WTC11 (cell line): ENCODE measurements around the gene KRTAP22-2. TPM values are rescaled to one million over a fixed set of nuclear protein-coding genes. Genes with fewer than 3 reads are reported as not detected.

Source experiments
- ATAC-seq: fragments of 200-7000 bp; cut with Tn5 transposase; 2 replicates; pipeline ENCODE4 v1.10.0; 2021; ENCODE audit warnings: mild to moderate bottlenecking, moderate library complexity
- CTCF ChIA-PET: fragments of 300-600 bp; sonication (Branson Sonifier 250); formaldehyde crosslinking; loops from one replicate; lab custom pipeline; 2021; ENCODE audit warnings: antibody characterized with exemption; lab: Charles Lee
- POLR2A ChIA-PET: fragments of 350-600 bp; sonication (Branson Sonifier 250); formaldehyde crosslinking; loops from one replicate; lab custom pipeline; 2021; ENCODE audit warnings: antibody characterized with exemption; lab: Charles Lee
- DNase-seq: peaks from one replicate; pipeline ENCODE4 v3.0.0; 2021; ENCODE audit warnings: low spot score
- H3K27ac Mint-ChIP-seq: 2 replicates; pipeline ENCODE4 v1.8.0; 2021; ENCODE audit warnings: mixed read lengths
- H3K27me3 Mint-ChIP-seq: 2 replicates; pipeline ENCODE4 v1.8.0; 2021; ENCODE audit warnings: low read depth, mild to moderate bottlenecking, moderate library complexity, mixed read lengths
- H3K36me3 Mint-ChIP-seq: 2 replicates; pipeline ENCODE4 v1.8.0; 2021; ENCODE audit warnings: mixed read lengths
- H3K4me1 Mint-ChIP-seq: 2 replicates; pipeline ENCODE4 v1.8.0; 2022; ENCODE audit warnings: mixed read lengths
- H3K4me3 Mint-ChIP-seq: 2 replicates; pipeline ENCODE4 v1.8.0; 2021; ENCODE audit warnings: mild to moderate bottlenecking, moderate library complexity, mixed read lengths
- H3K9me3 Mint-ChIP-seq: 2 replicates; pipeline ENCODE4 v1.8.0; 2021; ENCODE audit warnings: mixed read lengths
- AR ChIP-seq: fragments of 250-450 bp; sonication (Bioruptor Pico); IDR thresholded peaks from 2 replicates; pipeline ENCODE4 v1.9.0; 2021; ENCODE audit warnings: mild to moderate bottlenecking
- ARID4B ChIP-seq: sonication (generic); formaldehyde crosslinking; IDR thresholded peaks from 2 replicates; pipeline ENCODE4 v1.8.0; 2023; ENCODE audit warnings: missing genetic modification reagents, mild to moderate bottlenecking, borderline replicate concordance
- CREM ChIP-seq: sonication (generic); formaldehyde crosslinking; IDR thresholded peaks from 2 replicates; pipeline ENCODE4 v1.8.1; 2022; ENCODE audit warnings: mild to moderate bottlenecking, missing genetic modification reagents, moderate library complexity
- E2F4 ChIP-seq: sonication (generic); formaldehyde crosslinking; IDR thresholded peaks from 2 replicates; pipeline ENCODE4 v1.8.1; 2022; ENCODE audit warnings: low read depth, mild to moderate bottlenecking, moderate library complexity, missing genetic modification reagents, borderline replicate concordance
- E2F5 ChIP-seq: sonication (generic); formaldehyde crosslinking; IDR thresholded peaks from 2 replicates; pipeline ENCODE4 v1.8.1; 2022; ENCODE audit warnings: mild to moderate bottlenecking, moderate library complexity, missing genetic modification reagents
- FOXJ3 ChIP-seq: sonication (generic); formaldehyde crosslinking; IDR thresholded peaks from 2 replicates; pipeline ENCODE4 v1.9.0; 2021; ENCODE audit warnings: missing genetic modification reagents, mild to moderate bottlenecking, borderline replicate concordance
- FOXP1 ChIP-seq: sonication (generic); formaldehyde crosslinking; IDR thresholded peaks from 2 replicates; pipeline ENCODE4 v1.8.0; 2022; ENCODE audit warnings: missing genetic modification reagents, mild to moderate bottlenecking, moderate library complexity, borderline replicate concordance
- GTF2I ChIP-seq: fragments of 250-450 bp; sonication (Bioruptor Pico); conservative IDR thresholded peaks from 2 replicates; pipeline ENCODE4 v1.4.0; 2021; ENCODE audit warnings: mild to moderate bottlenecking
- MYBL2 ChIP-seq: sonication (generic); formaldehyde crosslinking; IDR thresholded peaks from 2 replicates; pipeline ENCODE4 v1.8.1; 2023; ENCODE audit warnings: mild to moderate bottlenecking, moderate library complexity, missing genetic modification reagents
- NFATC4 ChIP-seq: fragments of 250-450 bp; sonication (Bioruptor Pico); IDR thresholded peaks from 2 replicates; pipeline ENCODE4 v1.9.0; 2021; ENCODE audit warnings: mild to moderate bottlenecking
- NFYB ChIP-seq: sonication (generic); formaldehyde crosslinking; conservative IDR thresholded peaks from 2 replicates; pipeline ENCODE4 v1.8.0; 2022; ENCODE audit warnings: low read depth, missing genetic modification reagents
- SMAD4 ChIP-seq: sonication (generic); formaldehyde crosslinking; IDR thresholded peaks from 2 replicates; pipeline ENCODE4 v1.8.0; 2022; ENCODE audit warnings: mild to moderate bottlenecking, missing genetic modification reagents
- TEAD4 ChIP-seq: sonication (generic); formaldehyde crosslinking; IDR thresholded peaks from 2 replicates; pipeline ENCODE4 v1.8.0; 2022; ENCODE audit warnings: mild to moderate bottlenecking, missing genetic modification reagents
- ZBTB21 ChIP-seq: sonication (generic); formaldehyde crosslinking; IDR thresholded peaks from 2 replicates; pipeline ENCODE4 v1.8.1; 2023; ENCODE audit warnings: mild to moderate bottlenecking, missing genetic modification reagents, borderline replicate concordance
- ZNF423 ChIP-seq: fragments of 250-450 bp; sonication (Bioruptor Pico); IDR thresholded peaks from 2 replicates; pipeline ENCODE4 v2.1.2; 2022; ENCODE audit warnings: mild to moderate bottlenecking, moderate library complexity
- total RNA-seq: library from RNA; stranded (reverse); gene quantifications from 3 replicates; pipeline ENCODE4 v1.2.3, GENCODE V29; 2021
- TF ChIP-seq, protein P1 (sequence below): sonication (generic); formaldehyde crosslinking; IDR thresholded peaks from 2 replicates; pipeline ENCODE4 v1.8.0; 2022; ENCODE audit warnings: mild to moderate bottlenecking, missing genetic modification reagents
- TF ChIP-seq, protein P2 (sequence below): sonication (generic); formaldehyde crosslinking; IDR thresholded peaks from 2 replicates; pipeline ENCODE4 v1.8.1; 2023; ENCODE audit warnings: mild to moderate bottlenecking, missing genetic modification reagents, moderate library complexity
- TF ChIP-seq, protein P3 (sequence below): sonication (generic); formaldehyde crosslinking; IDR thresholded peaks from 2 replicates; pipeline ENCODE4 v1.8.0; 2023; ENCODE audit warnings: mild to moderate bottlenecking, missing genetic modification reagents
- TF ChIP-seq, protein P4 (sequence below): sonication (generic); formaldehyde crosslinking; conservative IDR thresholded peaks from 2 replicates; pipeline ENCODE4 v1.8.1; 2022; ENCODE audit warnings: mild to moderate bottlenecking, missing genetic modification reagents

KRTAP22-2 gene
- total RNA-seq, 1 experiment from 2014 or later: not detected

GRCh38 chr21:30598802-30599201, 8.6 kb upstream of the KRTAP22-2 start, which contains the start of gene KRTAP6-2:
KRTAP6-2 (minus strand) TSS chr21:30598902; CDS start chr21:30598874, 28 bp downstream.
- no peak for TF ChIP-seq CREM (CRISPR knock-in tag)
- no peak for TF ChIP-seq FOXP1 (CRISPR knock-in tag)
- TF ChIP-seq, protein P1, sequence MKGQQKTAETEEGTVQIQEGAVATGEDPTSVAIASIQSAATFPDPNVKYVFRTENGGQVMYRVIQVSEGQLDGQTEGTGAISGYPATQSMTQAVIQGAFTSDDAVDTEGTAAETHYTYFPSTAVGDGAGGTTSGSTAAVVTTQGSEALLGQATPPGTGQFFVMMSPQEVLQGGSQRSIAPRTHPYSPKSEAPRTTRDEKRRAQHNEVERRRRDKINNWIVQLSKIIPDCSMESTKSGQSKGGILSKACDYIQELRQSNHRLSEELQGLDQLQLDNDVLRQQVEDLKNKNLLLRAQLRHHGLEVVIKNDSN: no peak
- TF ChIP-seq MYBL2 (CRISPR knock-in tag): no peak
- no peak for TF ChIP-seq E2F5 (CRISPR knock-in tag)
- TF ChIP-seq ZBTB21: no peak
- no peak for TF ChIP-seq ZNF423 (CRISPR knock-in tag)
- TF ChIP-seq FOXJ3: no peak
- no peak for TF ChIP-seq GTF2I (CRISPR knock-in tag)
- no peaks in the 10 kb centered on the region for H3K4me1 Mint-ChIP-seq
- no peak within 1 kb of the TSS for H3K27ac Mint-ChIP-seq
- no peaks in the 10 kb centered on the region for H3K9me3 Mint-ChIP-seq
- H3K4me3 Mint-ChIP-seq: no peak within 1 kb of the TSS
- no peaks in the 10 kb centered on the region for H3K36me3 Mint-ChIP-seq
- no peak for DNase-seq
- no peak for ATAC-seq
- no peaks in the 10 kb centered on the region for H3K27me3 Mint-ChIP-seq
- CTCF ChIA-PET: no interaction called here
- POLR2A ChIA-PET: no interaction called here

GRCh38 chr21:30592140-30592539, 1.9 kb upstream of the KRTAP22-2 start, which contains the start of gene KRTAP6-3:
KRTAP6-3 (plus strand) TSS chr21:30592440; CDS start chr21:30592446, 6 bp downstream.
- CTCF ChIA-PET: no interaction called here
- POLR2A ChIA-PET: no interaction called here
- Mint-ChIP-seq H3K4me3 (no peak within 1 kb of the TSS), H3K27me3 (no peaks in the 10 kb centered on the region), H3K9me3 (no peaks in the 10 kb centered on the region), H3K36me3 (no peaks in the 10 kb centered on the region), H3K4me1 (no peaks in the 10 kb centered on the region), H3K27ac (no peak within 1 kb of the TSS)
- no peak for ATAC-seq
- TF ChIP-seq TEAD4 (CRISPR knock-in tag) (no peak), AR (CRISPR knock-in tag) (no peak), E2F4 (no peak), NFYB (CRISPR knock-in tag) (no peak), NFATC4 (CRISPR knock-in tag) (no peak), SMAD4 (CRISPR knock-in tag) (no peak), ARID4B (no peak)
- TF ChIP-seq, protein P2, sequence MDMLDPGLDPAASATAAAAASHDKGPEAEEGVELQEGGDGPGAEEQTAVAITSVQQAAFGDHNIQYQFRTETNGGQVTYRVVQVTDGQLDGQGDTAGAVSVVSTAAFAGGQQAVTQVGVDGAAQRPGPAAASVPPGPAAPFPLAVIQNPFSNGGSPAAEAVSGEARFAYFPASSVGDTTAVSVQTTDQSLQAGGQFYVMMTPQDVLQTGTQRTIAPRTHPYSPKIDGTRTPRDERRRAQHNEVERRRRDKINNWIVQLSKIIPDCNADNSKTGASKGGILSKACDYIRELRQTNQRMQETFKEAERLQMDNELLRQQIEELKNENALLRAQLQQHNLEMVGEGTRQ: no peak
- TF ChIP-seq, protein P3, sequence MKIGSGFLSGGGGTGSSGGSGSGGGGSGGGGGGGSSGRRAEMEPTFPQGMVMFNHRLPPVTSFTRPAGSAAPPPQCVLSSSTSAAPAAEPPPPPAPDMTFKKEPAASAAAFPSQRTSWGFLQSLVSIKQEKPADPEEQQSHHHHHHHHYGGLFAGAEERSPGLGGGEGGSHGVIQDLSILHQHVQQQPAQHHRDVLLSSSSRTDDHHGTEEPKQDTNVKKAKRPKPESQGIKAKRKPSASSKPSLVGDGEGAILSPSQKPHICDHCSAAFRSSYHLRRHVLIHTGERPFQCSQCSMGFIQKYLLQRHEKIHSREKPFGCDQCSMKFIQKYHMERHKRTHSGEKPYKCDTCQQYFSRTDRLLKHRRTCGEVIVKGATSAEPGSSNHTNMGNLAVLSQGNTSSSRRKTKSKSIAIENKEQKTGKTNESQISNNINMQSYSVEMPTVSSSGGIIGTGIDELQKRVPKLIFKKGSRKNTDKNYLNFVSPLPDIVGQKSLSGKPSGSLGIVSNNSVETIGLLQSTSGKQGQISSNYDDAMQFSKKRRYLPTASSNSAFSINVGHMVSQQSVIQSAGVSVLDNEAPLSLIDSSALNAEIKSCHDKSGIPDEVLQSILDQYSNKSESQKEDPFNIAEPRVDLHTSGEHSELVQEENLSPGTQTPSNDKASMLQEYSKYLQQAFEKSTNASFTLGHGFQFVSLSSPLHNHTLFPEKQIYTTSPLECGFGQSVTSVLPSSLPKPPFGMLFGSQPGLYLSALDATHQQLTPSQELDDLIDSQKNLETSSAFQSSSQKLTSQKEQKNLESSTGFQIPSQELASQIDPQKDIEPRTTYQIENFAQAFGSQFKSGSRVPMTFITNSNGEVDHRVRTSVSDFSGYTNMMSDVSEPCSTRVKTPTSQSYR (CRISPR knock-in tag): no peak
- TF ChIP-seq, protein P4, sequence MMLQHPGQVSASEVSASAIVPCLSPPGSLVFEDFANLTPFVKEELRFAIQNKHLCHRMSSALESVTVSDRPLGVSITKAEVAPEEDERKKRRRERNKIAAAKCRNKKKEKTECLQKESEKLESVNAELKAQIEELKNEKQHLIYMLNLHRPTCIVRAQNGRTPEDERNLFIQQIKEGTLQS (CRISPR knock-in tag): no peak
- DNase-seq: no peak
